ENCODE measurements around the gene NUDT9.

GRCh38 chr4:87451537-87451936 lies 29.2 kb downstream of the NUDT9 start:
- TF ChIP-seq CTCF (IDR thresholded peaks at IDR 0.05): no peak
- no peak for TF ChIP-seq POLR2A (IDR thresholded peaks at IDR 0.05)

Measured in heart left ventricle (tissue), 13 donors.